IMR-90 (cell line): Measurements from ENCODE around the gene SLC25A22. TPM values are rescaled to one million over a fixed set of nuclear protein-coding genes. Genes with fewer than 3 reads are reported as not detected.

Experiments
- ATAC-seq: fragments of 200-7000 bp; cut with Tn5 transposase; 2 replicates; pipeline ENCODE4 v1.9.1; 2020; ENCODE audit warnings: low read depth, mild to moderate bottlenecking, moderate library complexity
- BruUV-seq: library from RNA; stranded (reverse); fragments of 400-500 nt; replicated peaks from 2 replicates; lab custom pipeline; 2021; lab: Mats Ljungman, UMichigan
- CTCF ChIA-PET: fragments of 300-600 bp; formaldehyde crosslinking; extraction: SDS; loops from one replicate; lab custom pipeline; 2021; ENCODE audit warnings: antibody characterized with exemption; lab: Yijun Ruan, JAX
- POLR2A ChIA-PET: fragments of 300-600 bp; sonication (Branson Sonifier 250); formaldehyde crosslinking; loops from one replicate; lab custom pipeline; 2022; ENCODE audit warnings: antibody characterized with exemption; ENCODE audit not compliant: unreplicated experiment; lab: Charles Lee
- DNase-seq: peaks from one replicate; pipeline ENCODE4 v3.0.0; 2013
- H2AFZ ChIP-seq: replicated peaks from 2 replicates; pipeline ENCODE3; 2013; ENCODE audit warnings: low read length, mild to moderate bottlenecking; ENCODE audit not compliant: poor library complexity
- H2AK5ac ChIP-seq: 2 replicates; pipeline ENCODE4 v1.6.1; 2013; ENCODE audit warnings: low read depth, low read length, inconsistent platforms
- H2AK9ac ChIP-seq: replicated peaks from 2 replicates; pipeline ENCODE3; 2013; ENCODE audit warnings: mild to moderate bottlenecking, low read depth, low read length, moderate library complexity; ENCODE audit not compliant: poor library complexity
- H2BK120ac ChIP-seq: 2 replicates; pipeline ENCODE4 v1.6.1; 2013; ENCODE audit warnings: low read depth, low read length, inconsistent platforms
- H2BK15ac ChIP-seq: 3 replicates; pipeline ENCODE4 v1.6.1; 2013; ENCODE audit warnings: low read depth, low read length, inconsistent platforms
- H2BK20ac ChIP-seq: 2 replicates; pipeline ENCODE4 v1.6.1; 2013; ENCODE audit warnings: low read depth, mild to moderate bottlenecking, inconsistent platforms, low read length, moderate library complexity
- H2BK5ac ChIP-seq: 2 replicates; pipeline ENCODE4 v1.6.1; 2013; ENCODE audit warnings: mild to moderate bottlenecking, low read depth, low read length, inconsistent platforms; ENCODE audit not compliant: poor library complexity, severe bottlenecking
- H3K14ac ChIP-seq: replicated peaks from 2 replicates; pipeline ENCODE4 v1.6.1; 2013; ENCODE audit warnings: low read depth, low read length, inconsistent platforms
- H3K18ac ChIP-seq: 2 replicates; pipeline ENCODE4 v1.6.1; 2013; ENCODE audit warnings: low read depth, low read length, control low read depth
- H3K23ac ChIP-seq: 2 replicates; pipeline ENCODE4 v1.6.1; 2013; ENCODE audit warnings: low read depth, low read length, inconsistent platforms
- H3K27ac ChIP-seq: 2 replicates; pipeline ENCODE4 v1.5.1; 2013; ENCODE audit warnings: mild to moderate bottlenecking, control low read depth, low read length; ENCODE audit not compliant: insufficient read depth
- H3K27me3 ChIP-seq: 2 replicates; pipeline ENCODE4 v1.6.1; 2013; ENCODE audit warnings: low read length; ENCODE audit not compliant: control insufficient read depth, insufficient read depth
- H3K36me3 ChIP-seq: 2 replicates; pipeline ENCODE4 v1.6.1; 2013; ENCODE audit warnings: low read length, mixed read lengths; ENCODE audit not compliant: control insufficient read depth, insufficient read depth
- H3K4ac ChIP-seq: 2 replicates; pipeline ENCODE4 v1.6.1; 2013; ENCODE audit warnings: low read depth, low read length, inconsistent platforms
- H3K4me1 ChIP-seq: 2 replicates; pipeline ENCODE4 v1.6.1; 2013; ENCODE audit warnings: low read length, mixed read lengths; ENCODE audit not compliant: control insufficient read depth, insufficient read depth
- H3K4me2 ChIP-seq: 2 replicates; pipeline ENCODE4 v1.6.1; 2013; ENCODE audit warnings: low read depth, mild to moderate bottlenecking, control low read depth, low read length, moderate library complexity
- H3K4me3 ChIP-seq: 2 replicates; pipeline ENCODE4 v1.5.1; 2013; ENCODE audit warnings: low read depth, mild to moderate bottlenecking, control low read depth, low read length, moderate library complexity; ENCODE audit not compliant: insufficient read depth
- H3K56ac ChIP-seq: 2 replicates; pipeline ENCODE4 v1.6.1; 2013; ENCODE audit warnings: low read length, inconsistent platforms; ENCODE audit not compliant: insufficient read depth; ENCODE audit errors: extremely low read depth
- H3K79me1 ChIP-seq, 2 experiments: 2 replicates each; pipeline ENCODE4 v1.6.1; 2013; ENCODE audit warnings: low read length in 2 of 2, inconsistent platforms in 1 of 2, low read depth in 1 of 2
- H3K9ac ChIP-seq: 2 replicates; pipeline ENCODE4 v1.6.1; 2013; ENCODE audit warnings: low read depth, low read length, control low read depth
- H3K9me1 ChIP-seq: 2 replicates; pipeline ENCODE4 v1.6.1; 2013; ENCODE audit warnings: low read length, inconsistent platforms; ENCODE audit not compliant: insufficient read depth
- H3K9me3 ChIP-seq: 2 replicates; pipeline ENCODE4 v1.6.1; 2013; ENCODE audit warnings: low read length; ENCODE audit not compliant: control insufficient read depth, insufficient read depth
- H4K20me1 ChIP-seq: 2 replicates; pipeline ENCODE4 v1.6.1; 2013; ENCODE audit warnings: low read length, inconsistent platforms; ENCODE audit not compliant: insufficient read depth
- H4K5ac ChIP-seq: 2 replicates; pipeline ENCODE4 v1.6.1; 2013; ENCODE audit warnings: mild to moderate bottlenecking, low read depth, low read length, control low read depth
- H4K8ac ChIP-seq, 2 experiments: 2 replicates each; pipeline ENCODE4 v1.6.1; 2013; ENCODE audit warnings: low read depth in 2 of 2, low read length in 2 of 2, control low read depth in 1 of 2, inconsistent platforms in 1 of 2
- H4K91ac ChIP-seq: 2 replicates; pipeline ENCODE4 v1.6.1; 2013; ENCODE audit warnings: low read depth, low read length, inconsistent platforms; ENCODE audit not compliant: insufficient read depth
- MXI1 ChIP-seq: IDR thresholded peaks from 2 replicates; pipeline ENCODE4 v1.6.1; 2012; ENCODE audit warnings: low read depth, mild to moderate bottlenecking, low read length, moderate library complexity, borderline replicate concordance
- NFE2L2 ChIP-seq: fragments of 150-350 bp; IDR thresholded peaks from 2 replicates; pipeline ENCODE4 v1.6.1; 2016; ENCODE audit warnings: low read depth, mild to moderate bottlenecking, low read length
- USF2 ChIP-seq: fragments of 150-350 bp; IDR thresholded peaks from 2 replicates; pipeline ENCODE4 v1.6.1; 2017; ENCODE audit warnings: mild to moderate bottlenecking, antibody characterized with exemption, low read length, low read depth
- WGBS, 2 experiments: methylation state at CpG; one replicate each; pipeline versions ENCODE4 v1.1.5 to v1.1.7; 2013; ENCODE audit warnings: missing lambda C conversion rate in 2 of 2; ENCODE audit not compliant: insufficient read length in 1 of 2; ENCODE audit errors: extremely low coverage in 2 of 2; 5-methylcytosine and 5-hydroxymethylcytosine counted together
- dilution Hi-C: fragments of 300-500 bp; cut with HindIII; formaldehyde crosslinking; loops from one replicate; pipeline ENCODE4 v1.14.3; 2018; ENCODE audit warnings: low sequenced_read_pairs; ENCODE audit not compliant: unreplicated experiment
- in situ Hi-C: fragments of 300-500 bp; cut with MboI; formaldehyde crosslinking; loops from 3 replicates; pipeline ENCODE4 v1.14.3; 2019; ENCODE audit warnings: low sequenced_read_pairs, inconsistent platforms, mixed read lengths
- intact Hi-C: fragments of 100-400 bp; cut with micrococcal nuclease; formaldehyde crosslinking; loops from 2 replicates; pipeline ENCODE4 v1.10.0; 2022
- polyA plus RNA-seq, 3 experiments: library from polyadenylated mRNA; depleted of rRNA; stranded (reverse); fragments of >200 nt; gene quantifications; 2 replicates each; pipeline ENCODE4 v1.2.3, GENCODE V29; 2012; ENCODE audit warnings: low replicate concordance in 1 of 3
- total RNA-seq: library from RNA; depleted of rRNA; stranded (reverse); fragments of >200 nt; gene quantifications from 2 replicates; pipeline ENCODE4 v1.2.3, GENCODE V29; 2012

Gene SLC25A22
- total and polyA plus RNA-seq, 2 of the 4 experiments (the other 2 are of a cell fraction) = 8.2 to 41.3 TPM

GRCh38 chr11:823441-824291 lies 25.6 kb upstream of the SLC25A22 start:
- H3K4ac ChIP-seq = no peak overlapping the region
- H4K8ac ChIP-seq = no peak overlapping the region
- in situ Hi-C loops = no loop called here
- no peak overlapping the region for H3K4me2 ChIP-seq
- H2AK5ac ChIP-seq = no peak overlapping the region
- H3K9me3 ChIP-seq = no peaks in the 10 kb centered on the region
- H3K4me3 ChIP-seq = no peak overlapping the region
- peaks cover 6% of the 10 kb centered on the region; the same call in 1 of the 2 replicates for H3K27me3 ChIP-seq
- CTCF ChIA-PET = no interaction called here
- POLR2A ChIA-PET = no interaction called here
- H3K9ac ChIP-seq = no peak overlapping the region
- ATAC-seq (no peak), DNase-seq (no peak)
- no peak overlapping the region for H2BK20ac ChIP-seq
- H2BK5ac ChIP-seq = no peak overlapping the region
- H3K36me3 ChIP-seq = peaks cover 30% of the 10 kb centered on the region
- peaks cover 19% of the 10 kb centered on the region for H3K4me1 ChIP-seq
- intact Hi-C loops = no loop called here
- no TSS peak for BruUV-seq
- H3K27ac ChIP-seq = no peak overlapping the region
- WGBS, 2 experiments = 86% methylated on average over 32 of the region's 53 CpGs; no CpG with 5 or more reads in 1 of the 2 experiments
- no peak overlapping the region for H3K14ac ChIP-seq
- H3K79me1 ChIP-seq = peaks cover 19 to 29% of the 10 kb centered on the region in 2 experiments
- H3K23ac ChIP-seq = no peak overlapping the region
- H2BK120ac ChIP-seq = no peak overlapping the region
- no peak overlapping the region for H3K18ac ChIP-seq
- H2BK15ac ChIP-seq = no peak overlapping the region
- H4K91ac ChIP-seq = no peak overlapping the region
- peaks cover 37% of the 10 kb centered on the region for H4K20me1 ChIP-seq
- TF ChIP-seq NFE2L2 (no peak), MXI1 (no peak), USF2 (no peak)
- H3K56ac ChIP-seq = no peak overlapping the region
- no peak overlapping the region for H4K5ac ChIP-seq
- dilution Hi-C loops = no loop called here
- H2AFZ ChIP-seq = no peak overlapping the region
- peaks cover 13% of the 10 kb centered on the region for H3K9me1 ChIP-seq
- H2AK9ac ChIP-seq = no peak overlapping the region
